K562 treated with DMSO at 1 percent for 48 hours (cell line): ENCODE data around the gene IER3. TPM values are rescaled to one million over a fixed set of nuclear protein-coding genes. Genes with fewer than 3 reads are reported as not detected.

Experiments
- total RNA-seq: library from RNA; unstranded; fragments of 300-600 nt; gene quantifications from 2 replicates; pipeline ENCODE4 v1.2.3, GENCODE V29; 2022; ENCODE audit warnings: low replicate concordance; ENCODE audit errors: extremely low read depth

Gene IER3, protein sequence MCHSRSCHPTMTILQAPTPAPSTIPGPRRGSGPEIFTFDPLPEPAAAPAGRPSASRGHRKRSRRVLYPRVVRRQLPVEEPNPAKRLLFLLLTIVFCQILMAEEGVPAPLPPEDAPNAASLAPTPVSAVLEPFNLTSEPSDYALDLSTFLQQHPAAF
- not detected in 2 replicates for total RNA-seq

DNA sequence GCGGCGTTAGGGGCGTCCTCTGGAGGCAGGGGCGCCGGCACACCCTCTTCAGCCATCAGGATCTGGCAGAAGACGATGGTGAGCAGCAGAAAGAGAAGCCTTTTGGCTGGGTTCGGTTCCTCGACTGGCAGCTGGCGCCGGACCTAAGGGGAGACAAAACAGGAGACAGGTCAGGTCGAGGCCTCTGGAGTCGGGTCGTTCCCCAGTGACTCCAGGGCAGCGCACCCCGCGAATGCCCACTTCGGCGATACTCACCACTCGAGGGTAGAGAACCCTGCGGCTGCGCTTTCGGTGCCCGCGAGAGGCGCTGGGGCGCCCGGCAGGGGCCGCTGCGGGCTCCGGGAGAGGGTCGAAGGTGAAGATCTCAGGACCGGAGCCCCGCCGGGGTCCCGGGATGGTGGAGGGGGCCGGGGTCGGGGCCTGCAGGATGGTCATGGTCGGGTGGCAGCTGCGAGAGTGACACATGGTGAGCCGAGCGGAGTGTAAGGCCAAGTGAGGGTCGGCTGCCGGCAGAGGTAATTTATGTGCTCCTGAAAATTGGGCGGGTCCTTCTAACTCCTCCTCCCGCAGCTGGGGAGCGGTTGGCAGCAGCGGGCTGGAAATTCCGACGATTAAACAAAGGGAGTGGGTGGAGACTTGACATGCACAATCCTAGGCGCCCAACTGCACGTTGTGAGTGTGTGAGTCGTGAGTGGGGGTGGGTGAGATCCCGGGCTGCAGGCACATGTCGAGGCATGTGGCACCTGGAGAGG, at the start of gene IER3:
TSS of gene IER3 (minus strand) at position 494 of the 752 bp plus-strand sequence. CDS start at position 465, 29 bp downstream.

DNA sequence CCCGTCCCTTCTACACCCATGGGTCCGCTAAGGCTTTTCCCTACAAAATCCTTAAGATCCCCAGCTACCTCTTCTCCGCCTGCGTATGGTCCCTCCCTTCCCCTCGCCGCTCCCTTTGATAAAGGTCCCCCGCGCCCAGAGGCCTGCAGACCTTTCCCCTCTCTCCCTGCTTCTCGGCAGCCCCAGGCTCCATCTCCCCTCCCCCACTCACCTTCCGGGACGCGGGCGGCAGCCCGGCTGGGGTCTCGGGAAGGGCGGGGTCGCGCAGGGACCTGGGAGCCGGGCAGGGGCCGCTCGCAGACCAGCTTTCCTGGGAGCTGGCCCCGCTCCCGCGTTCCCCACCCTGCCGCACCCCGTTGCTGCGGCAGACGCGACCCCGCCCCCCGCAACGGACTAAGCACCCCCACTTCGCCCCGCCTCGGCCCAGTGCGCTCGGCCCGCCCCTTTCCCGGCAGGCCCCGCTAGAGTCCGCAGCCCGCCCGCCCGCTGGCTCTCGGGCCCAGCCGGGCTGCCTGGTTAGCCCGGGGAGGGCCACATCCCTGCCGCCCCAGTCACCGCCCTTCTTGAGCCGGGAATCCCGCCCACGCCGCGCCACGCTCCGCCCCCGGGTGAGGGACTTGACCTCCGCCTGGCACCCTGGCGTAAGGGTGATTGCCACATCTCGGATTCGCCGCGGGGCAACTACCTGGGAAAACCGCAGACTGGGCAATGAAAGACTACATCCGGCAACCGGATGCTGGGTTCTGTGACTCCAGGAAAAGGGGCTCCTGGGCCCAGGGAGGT, 1.8 kb downstream of the IER3 start, which contains the start of gene FLOT1:
TSS of gene FLOT1 (minus strand) at position 372 of the 783 bp plus-strand sequence. CDS start 498 bp downstream, outside the sequence.

DNA sequence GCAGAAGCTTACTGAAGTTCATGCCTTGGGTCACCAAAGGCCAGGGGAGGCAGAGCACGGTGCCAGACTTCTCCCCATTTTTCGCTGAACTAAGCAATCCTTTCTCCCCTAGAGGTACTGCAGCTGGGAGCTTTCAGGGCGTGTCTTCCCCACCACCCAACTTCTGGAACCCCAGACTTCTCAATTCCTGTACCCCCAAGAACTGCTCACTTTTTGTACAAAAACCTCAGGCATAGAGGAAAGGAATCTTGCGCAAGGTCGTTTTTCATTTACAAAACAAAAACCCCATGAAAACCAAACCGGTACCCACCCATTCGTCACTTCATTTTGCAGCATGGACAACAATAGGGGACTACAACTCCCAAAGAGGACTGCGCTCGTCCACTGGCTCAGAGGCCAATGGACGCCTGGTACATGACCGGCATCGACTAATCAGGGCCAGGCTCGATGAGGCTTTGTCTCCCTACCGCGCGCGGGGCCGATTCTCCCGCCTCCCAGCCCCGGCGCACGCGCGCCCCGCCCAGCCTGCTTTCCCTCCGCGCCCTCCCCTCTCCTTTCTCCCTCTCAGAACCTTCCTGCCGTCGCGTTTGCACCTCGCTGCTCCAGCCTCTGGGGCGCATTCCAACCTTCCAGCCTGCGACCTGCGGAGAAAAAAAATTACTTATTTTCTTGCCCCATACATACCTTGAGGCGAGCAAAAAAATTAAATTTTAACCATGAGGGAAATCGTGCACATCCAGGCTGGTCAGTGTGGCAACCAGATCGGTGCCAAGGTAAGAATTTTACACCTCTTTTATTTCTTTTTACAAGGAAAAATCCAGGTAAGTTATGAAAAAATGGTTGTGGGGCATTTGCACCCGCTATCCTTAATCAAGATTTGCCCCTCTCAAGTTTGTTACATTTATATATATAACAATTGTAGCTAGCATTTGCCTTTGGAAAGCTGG, 24.3 kb downstream of the IER3 start, which contains the start of gene TUBB:
TSS of gene TUBB (plus strand) at position 562 of the 947 bp plus-strand sequence. CDS start at position 717, 155 bp downstream.

DNA sequence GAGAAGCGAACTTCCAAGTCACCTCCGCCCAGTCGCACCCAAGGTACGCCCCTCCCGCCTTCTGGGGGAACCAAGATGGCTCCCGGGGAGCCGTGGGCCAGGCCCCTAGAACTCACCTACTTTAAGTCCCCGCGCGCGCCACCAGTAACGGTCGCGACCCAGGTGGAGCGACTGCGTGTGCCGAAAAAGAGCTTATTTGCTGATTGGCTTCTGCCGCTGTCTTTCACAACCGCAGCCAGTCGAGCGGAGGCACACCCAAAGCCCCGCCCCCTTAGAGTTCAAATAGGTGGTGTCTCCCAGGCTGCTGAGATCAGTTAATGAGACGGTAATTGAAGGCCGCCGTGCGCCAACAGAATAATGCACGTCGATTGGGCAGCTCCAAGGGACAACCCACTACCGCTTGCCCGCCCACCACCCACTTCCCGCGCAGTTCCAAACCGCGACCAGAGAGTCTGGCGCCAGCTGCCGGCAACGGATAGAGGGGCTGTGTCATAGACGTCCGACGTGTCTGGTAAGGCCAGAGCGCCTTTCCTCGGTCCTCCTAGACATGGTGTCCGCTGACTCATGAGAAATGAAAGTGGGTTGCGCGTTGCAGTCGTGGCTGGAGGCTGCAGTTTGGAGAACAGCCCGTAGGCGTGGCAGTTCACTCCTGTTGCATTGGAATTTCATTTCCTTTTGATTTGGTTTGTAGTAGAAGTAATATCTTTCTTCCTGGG, 27.1 kb downstream of the IER3 start, which contains the start of gene MDC1:
TSS of gene MDC1 (minus strand) at position 153 of the 716 bp plus-strand sequence. CDS start 2,106 bp downstream, outside the sequence.

Other genes with a start within 250 kb of the IER3 start
- gene GNL1, start 188.1 kb downstream of the IER3 start, total RNA-seq = not detected in 2 replicates
- not detected in 2 replicates for gene PRR3, start 187.3 kb downstream of the IER3 start, total RNA-seq
- gene ABCF1, start 173.1 kb downstream of the IER3 start, total RNA-seq = not detected in 2 replicates
- gene PPP1R10, start 127.3 kb downstream of the IER3 start, total RNA-seq = not detected in 2 replicates
- not detected in 2 replicates for gene MRPS18B, start 126.7 kb downstream of the IER3 start, total RNA-seq
- gene ATAT1, start 117.7 kb downstream of the IER3 start, total RNA-seq = not detected in 2 replicates
- not detected in 2 replicates for gene C6orf136, start 97.4 kb downstream of the IER3 start, total RNA-seq
- gene DHX16, start 71.5 kb downstream of the IER3 start, total RNA-seq = not detected in 2 replicates
- not detected in 2 replicates for gene PPP1R18, start 57.9 kb downstream of the IER3 start, total RNA-seq
- gene NRM, start 53.6 kb downstream of the IER3 start, total RNA-seq = not detected in 2 replicates
- gene MDC1, start 27.3 kb downstream of the IER3 start, total RNA-seq = 246 TPM in 1 of 2 replicates, not detected in the other
- gene TUBB, start 24.2 kb downstream of the IER3 start, total RNA-seq = 976 and 1,473 TPM in 2 replicates
- gene FLOT1, start 1.9 kb downstream of the IER3 start, total RNA-seq = 531 TPM in 1 of 2 replicates, not detected in the other
- not detected in 2 replicates for gene DDR1, start 140.0 kb upstream of the IER3 start, total RNA-seq
- gene GTF2H4, start 163.7 kb upstream of the IER3 start, total RNA-seq = not detected in 2 replicates
- 1,268 TPM in 1 of 2 replicates, not detected in the other for gene VARS2, start 169.7 kb upstream of the IER3 start, total RNA-seq
- not detected in 2 replicates for gene SFTA2, start 187.6 kb upstream of the IER3 start, total RNA-seq
- not detected in 2 replicates for gene MUCL3, start 196.4 kb upstream of the IER3 start, total RNA-seq
- not detected in 2 replicates for gene MUC21, start 239.2 kb upstream of the IER3 start, total RNA-seq